PFSK-1 (cell line): ENCODE data around the gene SLC7A4.

Experiments
- POLR2AphosphoS5 ChIP-seq: IDR thresholded peaks from 2 replicates; pipeline ENCODE4 v1.6.1; 2012; ENCODE audit warnings: low read depth, mild to moderate bottlenecking, control low read depth, low read length, moderate library complexity
- TAF1 ChIP-seq: IDR thresholded peaks from 2 replicates; pipeline ENCODE4 v1.6.1; 2012; ENCODE audit warnings: low read length, control low read depth, borderline replicate concordance; ENCODE audit not compliant: insufficient read depth
- TF ChIP-seq, protein P1 (sequence below), 2 experiments: IDR thresholded peaks; 2 replicates each; pipeline versions ENCODE4 v1.6.1 to v1.8.0; 2011 to 2012; ENCODE audit warnings: low read depth in 2 of 2, low read length in 2 of 2, control low read depth in 1 of 2, inconsistent platforms in 1 of 2, mild to moderate bottlenecking in 1 of 2, moderate library complexity in 1 of 2; ENCODE audit not compliant: insufficient read depth in 1 of 2

DNA sequence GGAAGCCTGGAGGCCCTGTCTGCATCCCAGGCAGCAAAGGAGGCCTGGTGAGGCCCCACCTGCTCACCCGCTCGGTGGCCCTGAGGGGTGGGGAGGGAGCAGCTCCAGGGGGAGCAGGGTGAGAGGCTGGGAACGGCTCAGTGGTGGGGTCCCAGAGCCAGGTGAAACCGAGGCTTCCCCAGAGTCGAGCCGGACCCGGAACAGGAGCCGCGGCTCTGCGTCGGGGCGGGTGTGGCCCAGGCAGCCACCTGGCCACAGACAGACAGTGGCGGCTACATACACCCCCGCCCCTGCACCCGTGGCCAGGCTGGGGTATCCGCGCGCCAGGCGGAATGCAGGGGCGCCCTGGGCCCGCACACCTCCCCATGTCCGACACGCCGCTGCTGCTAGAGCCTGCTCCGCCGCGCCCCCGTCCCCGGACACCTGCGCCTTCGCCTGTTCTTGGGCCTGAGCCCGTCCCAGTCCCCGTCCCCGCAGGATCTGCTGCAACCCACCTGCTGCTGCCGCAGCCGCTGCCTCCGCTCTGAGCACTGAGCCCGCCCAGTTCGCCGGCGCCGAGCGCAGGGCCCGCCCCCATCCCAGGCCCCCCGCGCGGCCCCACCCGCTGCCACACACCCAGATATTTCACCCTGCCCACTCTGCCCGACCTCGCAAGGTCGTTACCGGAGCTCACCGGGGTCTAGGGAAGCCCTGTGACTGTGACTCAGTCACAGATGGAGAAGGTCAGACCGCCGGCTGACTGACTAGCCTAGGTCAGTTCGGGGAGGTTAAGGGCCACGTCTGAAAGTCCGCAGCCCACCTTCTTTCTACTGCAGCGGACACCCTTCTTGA, at the start of gene SLC7A4:
- TF ChIP-seq POLR2AphosphoS5: no peak
- no peak for TF ChIP-seq TAF1
- TF ChIP-seq, protein P1, sequence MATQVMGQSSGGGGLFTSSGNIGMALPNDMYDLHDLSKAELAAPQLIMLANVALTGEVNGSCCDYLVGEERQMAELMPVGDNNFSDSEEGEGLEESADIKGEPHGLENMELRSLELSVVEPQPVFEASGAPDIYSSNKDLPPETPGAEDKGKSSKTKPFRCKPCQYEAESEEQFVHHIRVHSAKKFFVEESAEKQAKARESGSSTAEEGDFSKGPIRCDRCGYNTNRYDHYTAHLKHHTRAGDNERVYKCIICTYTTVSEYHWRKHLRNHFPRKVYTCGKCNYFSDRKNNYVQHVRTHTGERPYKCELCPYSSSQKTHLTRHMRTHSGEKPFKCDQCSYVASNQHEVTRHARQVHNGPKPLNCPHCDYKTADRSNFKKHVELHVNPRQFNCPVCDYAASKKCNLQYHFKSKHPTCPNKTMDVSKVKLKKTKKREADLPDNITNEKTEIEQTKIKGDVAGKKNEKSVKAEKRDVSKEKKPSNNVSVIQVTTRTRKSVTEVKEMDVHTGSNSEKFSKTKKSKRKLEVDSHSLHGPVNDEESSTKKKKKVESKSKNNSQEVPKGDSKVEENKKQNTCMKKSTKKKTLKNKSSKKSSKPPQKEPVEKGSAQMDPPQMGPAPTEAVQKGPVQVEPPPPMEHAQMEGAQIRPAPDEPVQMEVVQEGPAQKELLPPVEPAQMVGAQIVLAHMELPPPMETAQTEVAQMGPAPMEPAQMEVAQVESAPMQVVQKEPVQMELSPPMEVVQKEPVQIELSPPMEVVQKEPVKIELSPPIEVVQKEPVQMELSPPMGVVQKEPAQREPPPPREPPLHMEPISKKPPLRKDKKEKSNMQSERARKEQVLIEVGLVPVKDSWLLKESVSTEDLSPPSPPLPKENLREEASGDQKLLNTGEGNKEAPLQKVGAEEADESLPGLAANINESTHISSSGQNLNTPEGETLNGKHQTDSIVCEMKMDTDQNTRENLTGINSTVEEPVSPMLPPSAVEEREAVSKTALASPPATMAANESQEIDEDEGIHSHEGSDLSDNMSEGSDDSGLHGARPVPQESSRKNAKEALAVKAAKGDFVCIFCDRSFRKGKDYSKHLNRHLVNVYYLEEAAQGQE (IDR thresholded peaks at IDR 0.05; ENCODE audit: insufficient read depth in 1 of 2, low read depth in 2 of 2, low read length in 2 of 2): no peak
